ENCODE results near the gene DTNB.

DNA sequence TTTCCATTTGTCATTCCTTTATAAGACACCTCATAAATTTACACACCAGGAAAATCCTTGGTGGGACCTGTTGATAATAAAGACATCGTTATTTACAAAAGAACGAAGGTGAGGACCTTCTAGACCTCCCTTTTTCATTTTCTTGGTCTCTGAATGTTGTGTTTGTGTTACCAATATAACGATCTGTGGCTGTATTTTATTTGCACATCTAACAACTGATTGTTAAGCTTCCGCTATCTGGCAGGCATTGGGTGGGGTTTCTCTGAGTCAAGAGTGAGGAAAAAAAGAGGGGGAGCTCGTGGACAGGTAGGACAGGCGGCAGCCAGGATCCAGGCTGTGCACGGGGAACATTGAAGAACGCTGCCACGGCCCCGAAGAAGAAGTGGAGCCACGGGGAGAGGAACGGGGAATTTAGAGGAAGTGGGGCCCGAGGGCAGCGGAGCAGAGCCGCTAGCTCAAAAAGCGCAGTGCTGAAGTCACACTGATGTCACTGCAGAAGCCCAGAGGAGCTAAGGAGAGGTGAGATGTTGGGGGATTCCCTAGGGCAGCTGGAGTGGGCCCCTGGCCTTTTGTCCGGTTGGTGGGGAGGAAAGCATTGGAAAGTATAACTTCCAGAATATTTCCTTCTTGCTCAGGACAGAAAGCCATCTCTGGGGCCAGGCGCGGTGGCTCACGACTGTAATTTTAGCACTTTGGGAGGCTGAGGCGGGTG is 310.8 kb downstream of the DTNB start:
- TF ChIP-seq, protein P1, sequence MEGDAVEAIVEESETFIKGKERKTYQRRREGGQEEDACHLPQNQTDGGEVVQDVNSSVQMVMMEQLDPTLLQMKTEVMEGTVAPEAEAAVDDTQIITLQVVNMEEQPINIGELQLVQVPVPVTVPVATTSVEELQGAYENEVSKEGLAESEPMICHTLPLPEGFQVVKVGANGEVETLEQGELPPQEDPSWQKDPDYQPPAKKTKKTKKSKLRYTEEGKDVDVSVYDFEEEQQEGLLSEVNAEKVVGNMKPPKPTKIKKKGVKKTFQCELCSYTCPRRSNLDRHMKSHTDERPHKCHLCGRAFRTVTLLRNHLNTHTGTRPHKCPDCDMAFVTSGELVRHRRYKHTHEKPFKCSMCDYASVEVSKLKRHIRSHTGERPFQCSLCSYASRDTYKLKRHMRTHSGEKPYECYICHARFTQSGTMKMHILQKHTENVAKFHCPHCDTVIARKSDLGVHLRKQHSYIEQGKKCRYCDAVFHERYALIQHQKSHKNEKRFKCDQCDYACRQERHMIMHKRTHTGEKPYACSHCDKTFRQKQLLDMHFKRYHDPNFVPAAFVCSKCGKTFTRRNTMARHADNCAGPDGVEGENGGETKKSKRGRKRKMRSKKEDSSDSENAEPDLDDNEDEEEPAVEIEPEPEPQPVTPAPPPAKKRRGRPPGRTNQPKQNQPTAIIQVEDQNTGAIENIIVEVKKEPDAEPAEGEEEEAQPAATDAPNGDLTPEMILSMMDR (IDR thresholded peaks at IDR 0.05), result no peak
- TF ChIP-seq POLR2A (IDR thresholded peaks at IDR 0.05), result no peak

Data from Peyer's patch (tissue), 4 donors.